Heart left ventricle (tissue), 13 donors: ENCODE data around the gene TMEM167A.

Experiments used
- CTCF ChIP-seq, 12 donors: fragments of 200-600 bp; sonication (generic) in 4 of 12; IDR thresholded peaks; one replicate each; pipeline versions ENCODE4 v1.5.0 to v1.8.0; 2018 to 2022; ENCODE audit warnings: antibody characterized with exemption in 12 of 12, mild to moderate bottlenecking in 5 of 12
- POLR2A ChIP-seq, 2 donors: fragments of 450-650 bp; IDR thresholded peaks; one replicate each; pipeline ENCODE4 v1.6.1; 2017; ENCODE audit warnings: antibody characterized with exemption in 2 of 2, mild to moderate bottlenecking in 2 of 2, moderate library complexity in 2 of 2
- donor health status: ischemic (EF 13 %, LVEDD 7.1; RV severe dilation, severe dysfunction).
- donor health status: DM: no; HTN: yes; CAD: no.
- donor health status: DM: no; HTN: no; CAD: no.
- donor health status: ischemic (EF 25% LVEDD 6.9; RV normal size, moderate dysfunction).
- donor health status: ischemic (EF 25% LVEDD 5.7; RV mildly dilated, moderate dysfunction).
- donor health status: ischemic (EF 35%, LVEDD 5.7; RV mildly dilated, moderate dysfunction).
- donor health status: nonischemic (EF 11% LVEDD 7.7; RV severe dilation, severe dysfunction).
- donor health status: DM: yes; HTN: yes; CAD: no.
- donor health status: PGD.
- donor health status: ischemic (EF 29% LVEDD 5.4; RV normal size, mild dysfunction).
- donor health status: nonischemic (EF 23%, LVEDD 6.1; RV moderate dilation, normal function).

GRCh38 chr5:83059341-83059740 is 17.9 kb downstream of the TMEM167A start:
- no peak for TF ChIP-seq POLR2A (IDR thresholded peaks at IDR 0.05)
- no peak for TF ChIP-seq CTCF (IDR thresholded peaks at IDR 0.05)
